CD14-positive monocyte (primary cell): ENCODE measurements around the gene ZP4. TPM values are rescaled to one million over a fixed set of nuclear protein-coding genes. Genes with fewer than 3 reads are reported as not detected.

Source experiments
- DNase-seq, 3 donors: peaks; one replicate each; pipeline ENCODE4 v3.0.0-alpha.2; 2011 to 2022
- H2AFZ ChIP-seq: 2 replicates; pipeline ENCODE4 v1.6.0; 2012; ENCODE audit warnings: mild to moderate bottlenecking, low read depth, low read length, inconsistent platforms; ENCODE audit not compliant: insufficient read depth, poor library complexity, severe bottlenecking
- H3K27ac ChIP-seq, 2 donors: 1 replicate in 1 of 2; 2 replicates in 1 of 2; pipeline ENCODE4 v1.5.1; 2012 to 2013; ENCODE audit warnings: low read length in 2 of 2, control low read depth in 1 of 2, inconsistent platforms in 1 of 2, low read depth in 1 of 2, mild to moderate bottlenecking in 1 of 2
- H3K27me3 ChIP-seq, 2 donors: one replicate each; pipeline versions ENCODE4 v1.6.0 to v1.6.1; 2011 to 2013; ENCODE audit warnings: low read length in 2 of 2; ENCODE audit not compliant: control insufficient read depth in 2 of 2, insufficient read depth in 2 of 2
- H3K36me3 ChIP-seq, 2 donors: replicated peaks in 1 of 2; 1 replicate in 1 of 2; 2 replicates in 1 of 2; pipeline versions ENCODE4 v1.5.1 to v1.6.1; 2012 to 2013; ENCODE audit warnings: low read length in 2 of 2, control low read depth in 1 of 2, inconsistent platforms in 1 of 2, mild to moderate bottlenecking in 1 of 2; ENCODE audit not compliant: insufficient read depth in 2 of 2, control insufficient read depth in 1 of 2
- H3K4me1 ChIP-seq, 2 donors: 1 replicate in 1 of 2; 2 replicates in 1 of 2; pipeline versions ENCODE4 v1.5.1 to v1.6.1; 2012 to 2013; ENCODE audit warnings: low read length in 2 of 2, control low read depth in 1 of 2, inconsistent platforms in 1 of 2, mild to moderate bottlenecking in 1 of 2, moderate library complexity in 1 of 2; ENCODE audit not compliant: insufficient read depth in 2 of 2, control insufficient read depth in 1 of 2
- H3K4me2 ChIP-seq: replicated peaks from 2 replicates; pipeline ENCODE3; 2012; ENCODE audit warnings: low read length, moderate library complexity, mild to moderate bottlenecking; ENCODE audit not compliant: poor library complexity, severe bottlenecking; ENCODE audit errors: extremely low read depth
- H3K4me3 ChIP-seq, 3 experiments: fragments of 200-600 bp in 1 of 3; sonication (generic) in 1 of 3; replicated peaks in 1 of 3; 1 replicate in 2 of 3; 2 replicates in 1 of 3; pipeline ENCODE4 v1.5.1; 2011 to 2013; ENCODE audit warnings: low read length in 3 of 3, mild to moderate bottlenecking in 3 of 3, control low read depth in 2 of 3, low read depth in 2 of 3, inconsistent platforms in 1 of 3, moderate library complexity in 1 of 3
- H3K79me2 ChIP-seq: 2 replicates; pipeline ENCODE4 v1.6.0; 2012; ENCODE audit warnings: mild to moderate bottlenecking, control low read depth, inconsistent platforms, low read length, moderate library complexity; ENCODE audit not compliant: insufficient read depth
- H3K9ac ChIP-seq: 2 replicates; pipeline ENCODE4 v1.6.0; 2017; ENCODE audit warnings: low read length, mild to moderate bottlenecking; ENCODE audit not compliant: insufficient read depth, poor library complexity, severe bottlenecking
- H3K9me3 ChIP-seq, 2 donors: replicated peaks in 1 of 2; 1 replicate in 1 of 2; 2 replicates in 1 of 2; pipeline versions ENCODE4 v1.5.1 to v1.6.1; 2012 to 2013; ENCODE audit warnings: low read length in 2 of 2, control low read depth in 1 of 2; ENCODE audit not compliant: control insufficient read depth in 1 of 2, insufficient read depth in 1 of 2
- H4K20me1 ChIP-seq: 2 replicates; pipeline ENCODE4 v1.6.0; 2012; ENCODE audit warnings: mild to moderate bottlenecking, low read length, control low read depth, moderate library complexity; ENCODE audit not compliant: insufficient read depth
- H3K27ac Mint-ChIP-seq, 7 donors: one replicate each; pipeline ENCODE4 v1.8.0; 2020; ENCODE audit warnings: mild to moderate bottlenecking in 7 of 7, mixed read lengths in 7 of 7, moderate library complexity in 6 of 7, inconsistent platforms in 2 of 7
- H3K27me3 Mint-ChIP-seq, 3 donors: one replicate each; pipeline ENCODE4 v1.8.0; 2021 to 2022; ENCODE audit warnings: low read depth in 3 of 3, mild to moderate bottlenecking in 3 of 3, mixed read lengths in 3 of 3, moderate library complexity in 3 of 3, inconsistent platforms in 1 of 3
- H3K36me3 Mint-ChIP-seq, 2 donors: one replicate each; pipeline ENCODE4 v1.8.0; 2020; ENCODE audit warnings: mixed read lengths in 2 of 2, inconsistent platforms in 1 of 2, mild to moderate bottlenecking in 1 of 2
- H3K4me1 Mint-ChIP-seq: one replicate; pipeline ENCODE4 v1.8.0; 2020; ENCODE audit warnings: mild to moderate bottlenecking, mixed read lengths
- H3K4me3 Mint-ChIP-seq, 2 donors: one replicate each; pipeline ENCODE4 v1.8.0; 2020; ENCODE audit warnings: mild to moderate bottlenecking in 2 of 2, mixed read lengths in 2 of 2, moderate library complexity in 1 of 2
- H3K9me3 Mint-ChIP-seq, 7 donors: one replicate each; pipeline ENCODE4 v1.8.0; 2020 to 2022; ENCODE audit warnings: mixed read lengths in 7 of 7, mild to moderate bottlenecking in 6 of 7, moderate library complexity in 6 of 7, inconsistent platforms in 2 of 7
- CTCF ChIP-seq: fragments of 200-600 bp; IDR thresholded peaks from one replicate; pipeline ENCODE4 v1.8.0; 2022; ENCODE audit warnings: antibody characterized with exemption, mild to moderate bottlenecking
- WGBS: methylation state at CpG from one replicate; pipeline ENCODE4 v1.1.5; 2013; ENCODE audit warnings: missing lambda C conversion rate; ENCODE audit not compliant: insufficient coverage; 5-methylcytosine and 5-hydroxymethylcytosine counted together
- intact Hi-C, 2 donors: fragments of 100-400 bp; cut with micrococcal nuclease; formaldehyde crosslinking; loops; one replicate each; pipeline versions ENCODE4 v1.15.0 to v1.15.1; 2023
- polyA minus RNA-seq: library from RNA; depleted of rRNA, polyadenylated mRNA; stranded (reverse); fragments of >200 nt; gene quantifications from 2 replicates; pipeline ENCODE4 v1.2.3, GENCODE V29; 2012
- polyA plus RNA-seq, 3 donors: library from polyadenylated mRNA; depleted of rRNA in 1 of 3; unstranded in 2 of 3; stranded (reverse) in 1 of 3; fragments of 300-500 nt in 2 of 3; fragments of >200 nt in 1 of 3; fragmentation: Illumina TruSeq in 2 of 3; gene quantifications; 1 replicate in 2 of 3; 2 replicates in 1 of 3; pipeline ENCODE4 v1.2.3, GENCODE V29; 2012 to 2021
- total RNA-seq, 12 experiments: library from RNA in 1 of 12; stranded (reverse) in 1 of 12; fragments of 120-200 nt in 1 of 12; gene quantifications; one replicate each; pipeline ENCODE4 v1.2.4 and lab custom pipeline; 2013 to 2026; ENCODE audit warnings: mixed read lengths in 6 of 12, inconsistent platforms in 1 of 12

ZP4 gene
- total RNA-seq (2013), result not detected
- polyA plus RNA-seq (not detected), polyA minus RNA-seq (not detected in 2 replicates), total RNA-seq (lab: John Stamatoyannopoulos, UW) (0 to 0.60 (median 0) reads per million in 11 experiments)

GRCh38 chr1:237890822-237891221 is at the start of gene ZP4:
TSS of gene ZP4 (minus strand) at chr1:237890922. CDS start at chr1:237890635, 287 bp downstream.
- Histone ChIP-seq H3K9me3 (peaks cover 0 to 7% of the 10 kb centered on the region in 2 donors), H4K20me1 (no peaks in the 10 kb centered on the region), H3K4me2 (no peak within 1 kb of the TSS), H3K79me2 (no peaks in the 10 kb centered on the region), H3K4me1 (no peaks in the 10 kb centered on the region), H3K27ac (no peak within 1 kb of the TSS), H3K9ac (no peak within 1 kb of the TSS), H3K36me3 (no peaks in the 10 kb centered on the region), H3K4me3 (no peak within 1 kb of the TSS), H3K27me3 (no peaks in the 10 kb centered on the region), H2AFZ (no peak within 1 kb of the TSS)
- H3K27ac Mint-ChIP-seq, result no peak within 1 kb of the TSS
- H3K27me3 Mint-ChIP-seq, result peaks cover 0 to 1% (median 1%) of the 10 kb centered on the region in 3 donors
- H3K36me3 Mint-ChIP-seq, result no peaks in the 10 kb centered on the region
- intact Hi-C loops, result no loop called here
- 92% methylated on average over 2 of the region's 2 CpGs for WGBS
- no peak for DNase-seq
- H3K4me1 Mint-ChIP-seq, result no peaks in the 10 kb centered on the region
- H3K9me3 Mint-ChIP-seq, result peaks cover 0 to 16% (median 5%) of the 10 kb centered on the region in 7 donors
- H3K4me3 Mint-ChIP-seq, result no peak within 1 kb of the TSS
- TF ChIP-seq CTCF, result no peak

- Mint-ChIP-seq H3K4me1 (no peaks in the 10 kb centered on the region), H3K9me3 (peaks cover 0 to 22% (median 8%) of the 10 kb centered on the region in 7 donors), H3K27me3 (no peaks in the 10 kb centered on the region), H3K36me3 (no peaks in the 10 kb centered on the region), H3K27ac (no peak overlapping the region), H3K4me3 (no peak overlapping the region)
- no peaks in the 10 kb centered on the region for H3K27me3 ChIP-seq
- no peak overlapping the region for H2AFZ ChIP-seq
- H3K4me2 ChIP-seq, result no peak overlapping the region
- 82% methylated on average over 7 of the region's 8 CpGs for WGBS
- no peaks in the 10 kb centered on the region for H3K4me1 ChIP-seq
- no peak for TF ChIP-seq CTCF
- DNase-seq, result no peak
- no peak overlapping the region for H3K9ac ChIP-seq
- H3K4me3 ChIP-seq, result no peak overlapping the region
- H3K79me2 ChIP-seq, result no peaks in the 10 kb centered on the region
- H3K27ac ChIP-seq, result no peak overlapping the region
- no peaks in the 10 kb centered on the region for H3K36me3 ChIP-seq
- no peaks in the 10 kb centered on the region for H4K20me1 ChIP-seq
- peaks cover 2 to 4% of the 10 kb centered on the region in 2 donors for H3K9me3 ChIP-seq
- intact Hi-C loops, result no loop called here
These were observed 47.8 kb upstream of the ZP4 start for GRCh38 chr1:237938553-237938952.
